CD4-positive, alpha-beta T cell treated with Interleukin-10 for 1 hour (primary cell): Measurements from ENCODE around the gene NYAP2.

Source experiments
- DNase-seq: peaks from one replicate; pipeline ENCODE4 v3.0.0-alpha.2; 2020

NYAP2 gene

GRCh38 chr2:225569995-225570394 is 170.5 kb downstream of the NYAP2 start:
- DNase-seq: no peak

- DNase-seq: no peak
Observed at GRCh38 chr2:225573603-225574002, 174.1 kb downstream of the NYAP2 start.

GRCh38 chr2:225574582-225575138 is 175.2 kb downstream of the NYAP2 start:
- no peak for DNase-seq

DNA sequence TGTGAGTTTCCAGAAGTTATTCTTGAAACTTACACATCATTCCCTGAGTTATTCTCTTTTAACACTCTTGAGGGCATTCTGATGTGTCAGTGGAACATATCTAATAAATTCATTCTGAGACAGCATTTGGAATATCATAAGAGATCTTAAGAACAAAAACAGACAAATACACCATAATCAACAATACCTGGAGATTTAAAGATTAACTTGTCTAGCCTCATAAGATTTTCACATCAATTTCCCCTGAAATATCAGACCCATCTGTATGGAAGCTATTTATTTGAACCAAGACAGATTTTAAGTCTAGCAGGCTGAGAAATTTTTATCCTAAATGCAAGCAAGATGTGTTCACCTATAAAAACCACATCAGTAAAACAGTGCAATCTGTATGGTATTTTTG is 181.6 kb downstream of the NYAP2 start:
- DNase-seq: no peak

- DNase-seq: no peak
Observed at GRCh38 chr2:225581906-225582305, 182.4 kb downstream of the NYAP2 start.

DNA sequence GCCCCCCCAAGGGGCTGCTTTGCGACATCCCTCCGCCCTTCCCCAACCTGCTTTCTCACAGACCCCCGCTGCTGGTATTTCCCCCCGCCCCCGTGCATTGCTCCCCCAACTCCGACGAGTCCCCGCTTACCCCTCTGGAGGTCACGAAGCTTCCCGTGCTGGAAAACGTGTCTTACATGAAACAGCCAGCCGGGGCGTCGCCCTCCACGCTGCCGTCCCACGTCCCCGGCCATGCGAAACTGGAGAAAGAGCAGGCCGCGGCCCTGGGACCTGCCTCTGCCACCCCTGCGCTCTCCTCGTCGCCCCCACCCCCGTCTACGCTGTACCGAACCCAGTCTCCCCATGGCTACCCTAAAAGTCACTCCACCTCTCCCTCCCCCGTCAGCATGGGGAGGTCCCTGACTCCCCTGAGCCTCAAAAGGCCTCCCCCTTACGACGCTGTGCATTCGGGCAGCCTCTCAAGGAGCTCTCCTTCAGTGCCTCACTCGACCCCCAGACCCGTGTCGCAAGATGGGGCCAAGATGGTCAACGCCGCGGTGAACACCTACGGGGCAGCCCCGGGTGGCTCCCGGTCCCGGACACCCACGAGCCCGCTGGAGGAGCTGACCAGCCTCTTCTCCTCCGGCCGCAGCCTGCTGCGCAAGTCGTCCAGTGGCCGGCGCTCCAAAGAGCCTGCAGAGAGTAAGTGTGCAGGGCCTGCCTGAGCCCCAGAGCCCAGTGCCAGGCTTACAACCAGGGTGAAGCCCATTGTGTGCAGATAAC is 183.0 kb downstream of the NYAP2 start:
- no peak for DNase-seq

GRCh38 chr2:225584796-225585195 is 185.3 kb downstream of the NYAP2 start:
- no peak for DNase-seq

DNA sequence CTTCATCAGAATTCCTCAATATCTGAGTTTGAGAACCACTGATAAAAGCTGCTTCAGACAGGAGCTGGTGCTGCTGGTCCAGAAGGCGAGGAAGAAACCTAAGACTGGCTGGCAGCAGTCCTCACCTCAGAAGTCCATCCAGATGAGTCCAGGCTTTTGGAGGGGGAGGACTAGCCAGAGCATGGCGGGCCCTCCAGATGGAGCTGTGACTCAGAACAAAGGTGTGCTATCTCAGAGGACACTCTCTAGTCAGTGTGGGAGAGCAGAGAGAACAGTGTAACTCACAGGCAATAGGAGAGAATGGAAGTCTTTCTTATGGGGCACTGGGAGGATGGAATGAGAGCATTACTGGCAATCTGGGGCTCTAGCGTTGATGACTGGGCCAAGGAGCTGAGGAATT is 191.4 kb downstream of the NYAP2 start:
- DNase-seq: no peak

DNA sequence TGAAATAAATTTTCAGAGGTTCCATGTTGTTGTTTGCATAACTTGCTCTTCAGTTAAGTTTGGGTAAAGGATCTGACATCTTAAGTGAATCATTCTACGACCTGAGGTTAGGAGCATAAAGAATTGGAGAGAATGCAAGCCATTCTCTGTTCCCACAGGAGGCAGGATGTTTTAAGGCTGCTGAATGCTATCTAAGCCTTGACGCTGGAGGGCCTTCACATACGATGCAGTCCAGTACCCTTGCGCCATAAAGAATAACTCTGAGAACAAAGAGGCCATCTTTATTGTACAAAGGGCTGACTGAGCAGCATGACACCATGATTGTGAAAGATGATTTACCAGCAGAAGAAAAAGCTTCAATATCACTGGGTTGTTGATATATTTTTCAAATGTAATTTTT is 198.4 kb downstream of the NYAP2 start:
- no peak for DNase-seq

GRCh38 chr2:225598426-225598825 is 198.9 kb downstream of the NYAP2 start:
- DNase-seq: no peak

DNA sequence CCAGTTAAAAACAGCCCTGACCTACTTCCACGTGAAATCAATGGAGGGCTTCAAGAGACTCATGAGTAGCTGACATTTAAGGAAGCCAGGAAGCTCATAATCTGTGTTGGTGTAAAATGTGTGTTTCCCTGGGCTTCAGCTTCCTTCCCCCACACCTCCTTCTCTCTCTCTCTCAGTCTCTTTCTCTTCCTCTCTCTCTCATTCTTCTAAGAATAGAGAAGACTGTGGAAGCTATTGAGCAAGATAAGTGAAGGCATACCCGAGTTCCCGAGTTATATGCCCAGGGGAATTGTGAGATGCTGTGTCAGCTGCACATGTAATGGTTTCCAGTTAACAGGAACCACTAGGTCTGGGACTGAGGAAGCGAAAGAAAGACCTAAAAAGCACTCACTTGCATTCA is 199.4 kb downstream of the NYAP2 start:
- no peak for DNase-seq

GRCh38 chr2:225599856-225600255 is 200.3 kb downstream of the NYAP2 start:
- no peak for DNase-seq

DNA sequence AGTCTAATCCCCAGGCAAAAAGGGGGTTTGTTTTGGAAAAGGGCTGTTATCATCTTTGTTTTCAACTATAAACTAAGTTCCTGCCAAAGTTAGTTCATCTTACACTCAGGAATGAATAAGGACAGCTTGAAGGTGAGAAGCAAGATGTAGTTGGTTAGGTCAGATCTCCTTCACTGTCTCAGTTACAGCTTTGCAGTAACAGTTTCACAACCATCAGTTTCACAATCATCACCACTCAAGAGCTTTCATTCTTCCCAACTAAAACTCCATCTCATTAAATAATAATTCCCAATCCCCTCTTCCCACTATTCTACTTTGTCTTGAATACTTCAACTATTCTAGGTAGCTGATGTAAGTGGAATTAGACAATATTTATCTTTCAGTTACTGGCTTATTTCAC is 200.9 kb downstream of the NYAP2 start:
- no peak for DNase-seq

- DNase-seq: no peak
Observed at GRCh38 chr2:225600865-225601264, 201.4 kb downstream of the NYAP2 start.

DNA sequence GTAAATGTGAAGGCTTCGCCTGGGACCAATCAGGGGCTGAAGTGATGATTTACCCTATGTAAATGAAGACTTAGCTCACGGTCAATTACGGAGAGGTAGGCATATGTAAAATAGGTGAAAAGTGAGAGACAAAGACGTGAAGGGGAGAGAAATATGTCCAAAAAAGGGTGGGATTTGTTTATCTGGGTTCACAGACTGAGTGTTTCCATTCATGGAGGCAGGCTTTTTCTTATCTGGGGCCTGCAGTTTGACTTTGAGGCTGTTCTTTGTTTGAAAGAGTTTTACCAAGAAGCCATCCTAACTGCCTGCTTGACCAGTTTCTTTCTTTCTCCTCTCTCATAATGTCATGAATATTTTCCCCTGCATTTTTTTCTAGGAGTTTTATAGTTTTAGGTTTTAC is 202.7 kb downstream of the NYAP2 start:
- no peak for DNase-seq

DNA sequence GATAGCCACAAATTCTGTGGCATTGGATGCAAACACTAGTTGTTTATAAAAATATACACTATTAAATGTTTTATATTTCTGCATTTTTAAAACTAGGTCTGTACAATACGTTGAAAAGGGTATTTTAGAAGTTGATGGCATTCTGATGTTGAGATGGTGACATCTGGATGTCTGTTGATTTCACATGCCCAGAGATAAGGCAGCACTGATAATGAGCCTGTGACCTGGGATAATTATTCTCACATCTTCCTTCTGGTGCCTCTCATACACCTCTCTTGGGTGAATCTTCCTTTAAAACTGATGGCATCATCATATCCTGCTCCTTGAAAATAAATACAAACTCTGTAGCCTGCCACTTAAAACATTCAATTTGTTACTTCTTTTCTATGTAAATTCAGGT is 208.6 kb downstream of the NYAP2 start:
- no peak for DNase-seq

DNA sequence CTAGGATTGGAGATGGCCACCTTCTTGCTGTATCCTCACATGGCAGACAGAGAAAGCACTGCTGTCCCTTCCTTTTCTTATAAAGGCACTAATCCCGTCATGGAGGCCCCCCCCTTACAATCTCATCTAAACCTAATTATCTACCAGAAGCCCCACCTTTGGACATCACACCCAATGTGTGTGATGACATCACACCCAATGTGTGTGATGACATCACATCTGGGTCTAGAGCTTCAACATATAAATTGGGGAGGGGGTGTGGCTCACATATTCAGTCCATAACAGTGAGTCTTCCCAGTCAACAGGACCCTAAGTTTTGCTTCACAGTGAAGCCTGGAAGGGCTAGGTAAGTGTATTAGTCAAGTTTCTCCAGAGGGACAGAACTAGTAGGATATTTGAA is 213.1 kb downstream of the NYAP2 start:
- DNase-seq: no peak

DNA sequence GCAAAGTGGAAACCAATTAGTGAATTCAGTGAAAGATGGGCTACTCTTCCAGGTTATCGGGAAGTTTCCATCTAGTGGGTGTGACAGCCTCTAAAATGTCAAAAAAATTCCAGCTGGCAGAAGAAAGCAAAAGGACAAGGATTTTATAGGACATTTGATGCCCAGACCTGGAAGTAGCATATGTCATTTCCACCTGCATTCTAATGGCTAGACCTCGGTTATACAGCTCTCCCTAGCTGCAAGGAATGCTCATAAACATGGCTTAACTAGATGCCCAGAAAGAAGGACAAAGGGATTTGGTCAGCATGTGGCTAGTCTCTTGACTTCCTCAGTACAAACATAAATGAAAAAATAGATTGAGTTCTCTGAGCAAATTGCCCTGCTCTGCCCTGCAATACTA is 215.4 kb downstream of the NYAP2 start:
- DNase-seq: no peak

DNA sequence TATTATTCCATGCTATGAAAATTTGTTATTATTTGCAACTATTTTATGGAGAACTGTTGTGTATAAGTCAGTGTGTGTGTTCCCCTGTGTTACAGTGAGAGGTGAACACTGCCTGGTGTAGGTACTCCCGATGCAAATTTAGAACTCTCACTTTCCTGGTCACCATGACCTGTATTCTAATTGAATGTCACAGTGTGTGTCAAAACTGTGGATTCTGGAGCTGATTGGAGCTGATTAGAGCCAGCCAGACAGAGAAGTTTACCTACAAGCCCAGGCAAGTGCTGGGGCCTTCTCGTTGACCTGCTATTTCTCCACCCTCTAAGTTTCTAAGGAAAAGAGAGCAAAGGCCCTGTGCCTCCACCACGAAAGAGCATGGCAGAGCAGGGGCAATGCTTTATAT is 216.0 kb downstream of the NYAP2 start:
- DNase-seq: no peak

DNA sequence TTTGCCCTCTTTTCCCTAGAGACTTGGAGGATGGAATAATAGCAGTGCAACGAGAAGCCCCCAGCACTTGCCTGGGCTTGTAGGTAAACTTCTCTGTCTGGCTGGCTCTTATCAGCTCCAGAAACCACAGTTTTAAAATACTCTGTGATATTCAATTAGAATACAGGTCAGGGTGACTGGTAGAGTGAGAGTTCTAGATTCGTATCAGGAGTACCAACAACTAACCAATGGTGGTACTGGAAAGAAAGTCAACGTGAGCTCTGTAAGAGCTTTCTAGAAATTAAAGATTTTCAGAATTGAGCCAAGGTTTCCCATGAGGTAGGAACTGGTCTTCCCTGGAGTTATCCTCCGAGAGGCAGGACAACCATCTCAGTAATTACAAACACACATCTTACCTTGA is 216.9 kb downstream of the NYAP2 start:
- DNase-seq: no peak

- DNase-seq: no peak
Observed at GRCh38 chr2:225616848-225617247, 217.3 kb downstream of the NYAP2 start.

DNA sequence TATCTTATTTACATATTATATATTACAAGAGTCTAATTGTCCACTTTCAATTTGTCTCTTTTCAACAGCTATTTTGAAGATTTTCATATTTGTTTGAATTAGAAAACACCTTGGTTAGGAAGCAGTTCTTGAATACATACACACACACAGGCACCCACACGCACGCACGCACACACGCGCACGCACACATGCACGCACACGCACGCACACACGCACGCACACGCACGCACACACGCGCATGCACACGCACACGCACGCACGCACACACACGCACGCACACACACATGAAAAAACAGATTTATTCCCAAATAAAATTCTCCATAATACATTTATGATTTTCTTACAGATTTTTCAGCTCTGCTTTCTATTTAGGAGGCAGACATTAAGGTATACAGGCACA is 220.7 kb downstream of the NYAP2 start:
- no peak for DNase-seq

- DNase-seq: no peak
Observed at GRCh38 chr2:225630824-225631533, 231.5 kb downstream of the NYAP2 start.

DNA sequence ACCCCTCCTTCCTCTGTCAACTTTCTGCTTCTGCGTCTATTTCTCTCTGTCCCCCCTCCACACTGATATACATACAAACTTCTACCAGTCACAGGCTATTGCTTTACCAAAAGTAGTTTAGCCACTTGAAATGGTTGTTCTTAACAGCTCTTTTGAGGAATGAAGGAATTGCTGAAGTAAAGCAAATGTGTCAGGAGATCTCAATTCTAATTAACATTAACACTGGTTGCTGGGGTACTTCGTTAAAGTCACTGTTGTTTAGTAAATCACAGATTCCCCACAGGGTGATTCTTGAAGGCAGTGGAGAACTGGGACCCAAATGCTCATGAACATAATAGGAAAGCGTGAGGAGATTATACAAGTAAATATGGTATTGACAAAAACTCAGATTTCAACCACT is 232.8 kb downstream of the NYAP2 start:
- DNase-seq: no peak
